ENCODE data around the gene SUGP1.

Gene SUGP1

GRCh38 chr19:19343016-19343362 is 22.7 kb upstream of the SUGP1 start:
- no peak for DNase-seq (ENCODE audit: low read depth)
- H3K4me3 ChIP-seq (ENCODE audit: low read depth, low read length) = no peak overlapping the region

GRCh38 chr19:19342086-19343015 is 22.0 kb upstream of the SUGP1 start:
- no peak overlapping the region for H3K4me3 ChIP-seq (ENCODE audit: low read depth, low read length)
- DNase-seq (ENCODE audit: low read depth) = no peak

- no peak overlapping the region for H3K4me3 ChIP-seq (ENCODE audit: low read depth, low read length)
- DNase-seq (ENCODE audit: low read depth) = no peak
Observed at GRCh38 chr19:19341026-19341425, 20.7 kb upstream of the SUGP1 start.

- DNase-seq (ENCODE audit: low read depth) = peak; percentile 19
- H3K4me3 ChIP-seq (ENCODE audit: low read depth, low read length) = no peak overlapping the region
Observed at GRCh38 chr19:19338082-19338481, 17.8 kb upstream of the SUGP1 start.

GRCh38 chr19:19337120-19337519 is 16.8 kb upstream of the SUGP1 start:
- no peak for DNase-seq (ENCODE audit: low read depth)

GRCh38 chr19:19336597-19336996 is 16.3 kb upstream of the SUGP1 start:
- no peak for DNase-seq (ENCODE audit: low read depth)
- H3K4me3 ChIP-seq (ENCODE audit: low read depth, low read length) = no peak overlapping the region

More at GRCh38 chr19:19337120-19337519, 16.8 kb upstream of the SUGP1 start:
- no peak overlapping the region for H3K4me3 ChIP-seq (ENCODE audit: low read depth, low read length)

- no peak for DNase-seq (ENCODE audit: low read depth)
- H3K4me3 ChIP-seq (ENCODE audit: low read depth, low read length) = no peak overlapping the region
Observed at GRCh38 chr19:19335408-19336158, 15.3 kb upstream of the SUGP1 start.

GRCh38 chr19:19334989-19335344 is 14.7 kb upstream of the SUGP1 start:
- H3K4me3 ChIP-seq (ENCODE audit: low read depth, low read length) = no peak overlapping the region
- DNase-seq (ENCODE audit: low read depth) = no peak

- no peak overlapping the region for H3K4me3 ChIP-seq (ENCODE audit: low read depth, low read length)
- DNase-seq (ENCODE audit: low read depth) = no peak
Observed at GRCh38 chr19:19334063-19334988, 14.0 kb upstream of the SUGP1 start.

GRCh38 chr19:19329126-19329525 is 8.8 kb upstream of the SUGP1 start:
- no peak overlapping the region for H3K4me3 ChIP-seq (ENCODE audit: low read depth, low read length)
- no peak for DNase-seq (ENCODE audit: low read depth)

- H3K4me3 ChIP-seq (ENCODE audit: low read depth, low read length) = no peak overlapping the region
- DNase-seq (ENCODE audit: low read depth) = no peak
Observed at GRCh38 chr19:19327672-19328071, 7.4 kb upstream of the SUGP1 start.

GRCh38 chr19:19324059-19324770 is 3.9 kb upstream of the SUGP1 start:
- no peak overlapping the region for H3K4me3 ChIP-seq (ENCODE audit: low read depth, low read length)
- no peak for DNase-seq (ENCODE audit: low read depth)

- DNase-seq (ENCODE audit: low read depth) = no peak
- H3K4me3 ChIP-seq (ENCODE audit: low read depth, low read length) = peak overlapping the region; percentile 100
Observed at GRCh38 chr19:19321141-19321577, 850 bp upstream of the SUGP1 start.

- peak overlapping the region; percentile 100 for H3K4me3 ChIP-seq (ENCODE audit: low read depth, low read length)
- no peak for DNase-seq (ENCODE audit: low read depth)
Observed at GRCh38 chr19:19319732-19320360, 463 bp downstream of the SUGP1 start.

GRCh38 chr19:19316082-19316481 is 4.2 kb downstream of the SUGP1 start:
- no peak for DNase-seq (ENCODE audit: low read depth)
- no peak overlapping the region for H3K4me3 ChIP-seq (ENCODE audit: low read depth, low read length)

GRCh38 chr19:19315444-19315843 is 4.9 kb downstream of the SUGP1 start:
- no peak for DNase-seq (ENCODE audit: low read depth)
- H3K4me3 ChIP-seq (ENCODE audit: low read depth, low read length) = no peak overlapping the region

GRCh38 chr19:19308373-19308772 is 11.9 kb downstream of the SUGP1 start:
- no peak for DNase-seq (ENCODE audit: low read depth)

GRCh38 chr19:19306191-19306590 is 14.1 kb downstream of the SUGP1 start:
- no peak overlapping the region for H3K4me3 ChIP-seq (ENCODE audit: low read depth, low read length)
- no peak for DNase-seq (ENCODE audit: low read depth)

More at GRCh38 chr19:19308373-19308772, 11.9 kb downstream of the SUGP1 start:
- H3K4me3 ChIP-seq (ENCODE audit: low read depth, low read length) = no peak overlapping the region

GRCh38 chr19:19305696-19306095 is 14.6 kb downstream of the SUGP1 start:
- H3K4me3 ChIP-seq (ENCODE audit: low read depth, low read length) = no peak overlapping the region
- no peak for DNase-seq (ENCODE audit: low read depth)

Measured in skeletal muscle cell (primary cell).